SHP77 treated with DMSO at 0.1 percent for 48 hours (cell line): Measurements from ENCODE around the gene RPL35.
A peak's percentile ranks its signal among the peaks of the same experiment; 100 is the strongest.
"Not testable (repeated sequence)": the region's sequence is repeated elsewhere in the genome, so short reads cannot be mapped to it uniquely, and the experiment has no call there.

ENCODE experiments used
- DNase-seq: peaks from one replicate; lab custom pipeline; 2025; lab: John Stamatoyannopoulos, UW

The RPL35 gene

DNA sequence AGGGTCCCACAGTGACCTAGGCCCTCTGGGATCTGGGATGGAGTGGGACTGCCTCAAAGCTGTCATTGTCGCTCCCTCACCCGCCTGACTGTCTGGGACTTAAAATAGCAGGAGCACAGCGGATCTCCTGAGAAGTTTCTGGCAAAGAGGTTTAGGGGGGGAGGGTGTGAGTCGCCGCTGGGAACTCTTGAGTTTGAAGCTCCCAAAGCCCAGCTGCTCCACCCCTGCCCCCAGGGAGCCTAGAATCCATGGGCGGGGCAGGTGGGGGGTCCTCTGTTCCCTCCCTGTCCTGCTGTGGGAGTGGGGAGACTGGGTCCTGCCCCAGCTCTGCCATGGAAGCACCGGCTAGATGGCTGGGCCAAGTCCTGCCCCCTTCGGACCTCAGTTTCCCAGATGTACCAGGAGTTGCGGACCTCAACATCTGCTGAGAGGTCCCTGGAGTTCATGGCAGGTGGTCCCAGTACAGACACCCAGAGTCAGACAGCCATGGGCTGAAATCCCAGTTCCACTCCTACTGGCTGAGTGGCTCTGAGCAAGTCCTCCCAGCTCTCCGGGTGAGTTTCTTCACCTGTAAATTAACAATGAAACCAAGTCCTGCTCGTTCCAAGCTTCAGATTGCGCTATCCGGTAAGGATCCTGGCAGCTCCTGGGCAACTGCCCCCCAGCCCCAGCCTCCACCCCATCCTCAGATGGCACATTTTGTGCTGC, 9.5 kb downstream of the RPL35 start:
- DNase-seq = no peak

DNA sequence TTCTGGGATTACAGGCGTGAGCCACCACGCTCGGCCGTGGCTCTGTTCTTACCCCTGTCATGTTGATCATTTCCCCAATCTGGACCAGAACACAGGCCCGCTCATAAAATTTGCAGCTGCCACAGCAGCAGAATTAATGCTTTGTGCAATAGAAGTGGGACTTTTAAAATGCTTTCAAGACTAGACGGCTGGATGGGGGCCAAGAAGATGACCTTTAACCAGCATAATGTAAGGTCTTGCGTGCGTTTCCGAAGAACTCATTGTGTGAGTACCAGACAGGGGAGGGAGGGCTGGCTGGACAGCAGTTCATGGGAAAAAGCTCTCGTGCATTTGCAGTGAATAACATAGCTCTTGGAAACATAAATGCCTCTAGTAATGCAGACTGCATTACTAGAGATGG, 12.0 kb downstream of the RPL35 start:
- no peak for DNase-seq

DNA sequence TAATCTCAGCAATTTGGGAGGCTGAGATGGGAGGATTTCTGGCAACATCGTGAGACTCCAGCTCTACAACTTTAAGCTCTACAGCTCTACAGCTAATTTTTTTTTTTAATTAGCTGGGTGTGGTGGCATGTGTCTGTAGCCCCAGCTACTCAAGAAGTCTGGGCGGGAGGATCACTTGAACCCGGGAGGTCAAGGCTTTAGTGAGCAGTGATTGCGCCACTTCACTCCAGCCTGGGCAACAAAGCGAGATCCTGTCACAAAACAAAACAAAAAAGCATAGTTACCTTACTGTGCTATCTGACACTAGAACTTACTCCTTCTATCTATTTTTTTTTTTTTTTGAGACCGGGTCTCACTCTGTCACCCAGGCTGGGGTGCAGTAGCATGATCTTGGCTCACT, 14.8 kb downstream of the RPL35 start:
- no peak for DNase-seq

DNA sequence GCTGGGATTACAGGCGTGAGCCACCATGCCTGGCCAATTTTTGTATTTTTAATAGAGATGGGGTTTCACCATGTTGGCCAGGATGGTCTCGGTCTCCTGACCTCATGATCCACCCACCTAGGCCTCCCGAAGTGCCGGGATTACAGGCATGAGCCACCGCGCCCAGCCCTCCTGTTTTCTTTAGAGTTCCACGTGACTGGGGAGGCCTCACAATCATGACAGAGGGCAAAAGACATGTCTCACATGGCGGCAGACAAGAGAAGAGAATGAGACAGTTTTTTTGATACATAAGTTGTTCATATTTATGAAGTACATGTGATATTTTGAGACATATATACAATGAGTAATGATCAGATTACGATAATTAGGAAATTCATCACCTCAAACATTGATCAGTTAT, 15.3 kb downstream of the RPL35 start:
- DNase-seq = not testable (repeated sequence)

DNA sequence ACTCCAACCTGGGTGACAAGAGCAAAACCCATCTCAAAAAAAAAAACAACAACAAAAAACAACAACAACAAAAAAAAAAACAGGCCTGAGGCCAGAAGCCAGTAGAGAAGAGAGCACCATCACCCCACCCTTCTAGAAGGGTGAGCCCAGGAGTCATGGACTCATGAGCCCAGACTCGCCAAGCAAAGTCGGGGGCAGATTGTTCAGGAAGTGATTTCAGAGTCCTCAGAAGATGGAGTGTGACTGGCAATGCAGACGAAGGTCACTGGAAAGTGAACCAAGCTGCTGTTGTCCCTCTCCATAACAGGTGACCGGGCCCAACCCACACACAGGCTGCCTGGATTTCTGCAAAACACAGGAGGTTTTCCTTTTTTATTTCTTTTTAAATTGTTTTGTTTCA, 17.5 kb downstream of the RPL35 start:
- no peak for DNase-seq

DNA sequence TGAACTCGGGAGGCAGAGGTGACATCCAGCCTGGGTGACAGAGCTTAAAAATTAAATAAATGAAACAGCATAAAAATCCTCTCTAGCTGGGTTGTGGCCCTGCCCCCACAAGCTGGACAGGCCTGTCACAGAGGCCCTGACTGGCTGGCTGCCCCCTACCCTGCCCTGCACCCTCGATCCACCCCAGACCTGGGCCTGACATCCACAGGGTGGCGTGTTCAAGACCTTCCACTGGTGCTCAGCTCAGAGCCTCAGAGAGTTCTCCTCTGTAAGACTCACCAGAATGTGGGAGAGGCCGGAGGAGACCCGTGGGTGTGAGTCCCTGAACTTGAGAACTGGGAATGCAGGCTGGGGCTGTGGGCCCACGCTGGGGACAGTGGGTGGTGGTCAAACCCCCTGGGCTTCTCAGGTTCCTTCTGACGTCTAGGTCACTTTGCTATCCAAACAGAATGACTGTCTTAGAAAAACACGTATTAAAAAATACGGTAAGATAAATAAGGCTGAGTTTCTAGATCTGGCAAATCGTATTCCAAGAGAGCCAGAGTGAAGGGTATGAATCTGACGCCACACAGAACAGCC, 18.2 kb downstream of the RPL35 start:
- DNase-seq = no peak

DNA sequence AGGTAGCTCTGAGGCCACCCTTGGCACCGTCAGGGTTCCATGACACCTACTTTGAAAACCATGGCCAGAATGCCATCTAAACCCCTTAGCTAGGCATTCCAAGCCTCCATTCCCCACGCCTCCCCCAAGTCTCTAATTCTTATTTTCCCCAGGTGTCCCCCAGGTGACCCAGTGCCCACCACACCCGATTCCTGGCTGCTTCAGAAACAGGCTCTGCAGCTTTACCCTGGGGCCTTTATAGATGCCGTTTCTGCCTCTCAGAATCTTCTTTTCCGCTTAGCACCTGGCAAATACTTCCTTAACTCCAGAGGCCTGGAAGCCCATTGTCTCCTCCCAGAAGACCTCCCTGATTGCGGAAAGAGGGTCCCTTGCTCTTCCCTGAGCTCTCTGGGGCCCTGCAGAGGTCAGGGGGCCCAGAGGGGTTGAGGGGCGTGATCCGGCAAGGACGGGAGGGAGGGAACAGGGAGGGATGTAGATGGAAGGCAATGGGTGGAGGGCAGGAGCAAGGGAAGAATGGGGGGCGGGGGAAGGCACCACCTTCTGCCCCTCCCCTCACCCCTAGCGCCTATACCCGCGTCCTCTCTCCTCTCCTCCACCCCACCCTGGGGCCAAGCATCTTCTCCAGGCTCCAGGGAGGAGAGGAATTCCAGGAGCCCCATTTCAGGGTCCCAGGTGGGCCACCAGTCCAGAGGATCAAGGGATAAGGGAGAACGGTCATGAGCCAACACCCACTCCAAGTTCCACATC, 20.5 kb downstream of the RPL35 start:
- no peak for DNase-seq

DNA sequence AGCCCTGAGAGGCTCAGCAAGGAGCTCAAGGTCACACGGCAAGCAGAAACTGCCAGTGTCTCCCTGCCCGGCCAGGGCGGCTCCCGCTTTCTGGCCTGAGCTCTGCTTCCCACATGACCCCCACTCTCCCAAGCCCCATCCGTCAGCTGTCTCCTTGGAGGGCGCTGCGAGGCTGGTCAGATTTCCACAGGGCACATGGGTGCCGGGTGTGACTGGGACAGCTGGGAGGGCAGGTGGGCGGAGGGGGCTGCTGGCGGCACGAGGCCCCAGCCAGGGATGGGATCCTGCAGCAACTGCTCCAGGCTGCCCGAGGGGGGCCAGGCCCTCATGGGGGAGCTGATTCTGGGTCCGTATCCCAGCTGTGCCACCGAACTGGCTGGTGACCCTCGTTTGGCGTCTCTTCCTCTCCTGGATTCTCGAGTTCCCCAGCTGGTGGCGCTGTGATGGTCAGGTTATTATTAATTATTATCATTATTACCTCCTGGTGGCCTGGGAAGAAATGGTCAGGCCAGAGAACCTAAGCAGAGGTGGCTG, 21.4 kb downstream of the RPL35 start:
- DNase-seq = no peak

DNA sequence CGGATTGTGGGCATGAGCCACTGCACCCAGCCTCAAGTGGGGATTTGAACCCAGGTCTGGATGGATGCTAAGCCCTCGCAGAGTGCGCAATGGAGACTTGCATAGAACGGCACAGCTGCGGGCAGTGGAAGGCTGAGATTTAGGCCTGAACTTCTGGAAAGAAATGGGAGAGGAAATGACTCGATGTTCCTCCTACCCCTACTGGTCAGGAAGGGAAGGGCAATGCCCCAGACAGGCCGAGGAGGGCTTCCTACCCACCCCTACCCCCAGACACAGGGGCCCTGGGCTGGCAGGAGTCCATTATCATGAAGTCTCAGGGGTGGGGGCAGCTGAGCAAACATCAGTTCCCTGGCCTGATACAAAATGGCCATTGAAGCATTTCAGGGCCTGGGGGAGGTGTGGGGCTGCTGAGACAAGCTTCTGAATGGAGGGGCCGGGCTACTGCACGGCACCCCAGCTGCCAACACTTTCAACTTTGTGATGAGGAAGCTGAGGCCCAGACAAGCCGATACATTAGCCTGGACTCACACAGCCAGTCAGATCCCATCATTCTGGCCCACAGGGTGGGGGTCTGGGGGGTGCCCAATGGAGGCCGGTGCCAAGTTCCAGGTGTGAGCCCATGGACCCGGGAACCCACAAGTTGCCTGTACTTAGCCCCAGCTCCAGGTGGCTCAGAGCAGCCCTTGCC, 22.0 kb downstream of the RPL35 start:
- DNase-seq = peak; percentile 84

DNA sequence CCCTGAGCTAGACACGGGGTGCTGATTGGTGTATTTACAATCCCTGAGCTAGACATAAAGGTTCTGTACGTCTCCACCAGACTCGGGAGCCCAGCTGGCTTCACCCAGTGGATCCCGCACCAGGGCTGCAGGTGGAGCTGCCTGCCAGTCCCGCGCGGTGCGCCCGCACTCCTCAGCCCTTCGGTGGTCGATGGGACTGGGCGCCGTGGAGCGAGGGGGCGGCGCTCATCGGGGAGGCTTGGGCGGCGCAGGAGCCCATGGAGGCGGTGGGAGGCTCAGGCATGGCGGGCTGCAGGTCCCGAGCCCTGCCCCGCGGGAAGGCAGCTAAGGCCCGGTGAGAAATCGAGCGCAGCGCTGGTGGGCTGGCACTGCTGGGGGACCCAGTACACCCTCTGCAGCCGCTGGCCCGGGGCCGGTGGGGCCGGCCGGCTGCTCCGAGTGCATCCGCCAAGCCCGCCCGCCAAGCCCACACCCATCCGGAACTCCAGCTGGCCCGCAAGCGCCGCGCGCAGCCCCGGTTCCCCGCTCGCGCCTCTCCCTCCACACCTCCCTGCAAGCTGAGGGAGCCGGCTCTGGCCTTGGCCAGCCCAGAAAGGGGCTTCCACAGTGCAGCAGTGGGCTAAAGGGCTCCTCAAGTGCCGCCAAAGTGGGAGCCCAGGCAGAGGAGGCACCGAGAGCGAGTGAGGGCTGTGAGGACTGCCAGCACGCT, 23.0 kb downstream of the RPL35 start:
- DNase-seq = not testable (repeated sequence)

DNA sequence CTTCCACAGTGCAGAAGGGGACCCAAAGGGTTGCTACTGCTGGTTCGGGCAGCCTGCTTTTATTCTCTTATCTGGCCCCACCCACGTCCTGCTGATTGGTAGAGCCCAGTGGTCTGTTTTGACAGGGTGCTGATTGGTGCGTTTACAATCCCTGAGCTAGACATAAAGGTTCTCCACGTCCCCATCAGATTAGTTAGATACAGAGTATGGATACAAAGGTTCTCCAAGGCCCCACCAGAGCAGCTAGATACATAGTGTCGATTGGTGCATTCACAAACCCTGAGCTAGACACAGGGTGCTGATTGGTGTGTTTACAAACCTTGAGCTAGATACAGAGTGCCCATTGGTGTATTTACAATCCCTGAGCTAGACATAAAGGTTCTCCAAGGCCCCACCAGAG, 23.6 kb downstream of the RPL35 start:
- DNase-seq = not testable (repeated sequence)

DNA sequence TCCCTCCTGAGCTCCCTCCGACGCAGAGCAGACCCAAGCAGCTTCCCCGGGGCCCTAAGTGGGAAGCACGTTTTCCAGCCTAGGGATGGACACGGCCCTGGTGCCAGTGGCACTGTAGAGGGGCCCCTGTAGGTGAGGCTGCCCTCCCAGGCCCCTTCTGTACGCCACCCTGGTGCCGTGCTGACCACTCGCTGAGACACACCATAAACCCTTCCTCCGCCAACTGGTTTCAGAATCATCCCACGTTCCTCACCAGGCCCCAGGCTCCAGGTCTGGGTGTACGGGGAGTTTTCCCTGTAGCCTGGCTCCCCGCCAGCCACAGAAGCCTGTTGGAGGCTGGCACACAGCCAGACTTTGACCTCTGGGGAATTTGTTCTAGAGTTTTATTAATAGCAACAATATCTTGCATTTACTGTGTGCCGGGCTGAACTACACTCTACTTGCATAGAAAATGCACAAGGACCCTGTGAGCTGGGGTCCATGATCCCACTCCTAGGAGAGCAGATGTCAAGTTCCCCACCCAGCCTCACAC, 26.7 kb downstream of the RPL35 start:
- peak; percentile 72 for DNase-seq

DNA sequence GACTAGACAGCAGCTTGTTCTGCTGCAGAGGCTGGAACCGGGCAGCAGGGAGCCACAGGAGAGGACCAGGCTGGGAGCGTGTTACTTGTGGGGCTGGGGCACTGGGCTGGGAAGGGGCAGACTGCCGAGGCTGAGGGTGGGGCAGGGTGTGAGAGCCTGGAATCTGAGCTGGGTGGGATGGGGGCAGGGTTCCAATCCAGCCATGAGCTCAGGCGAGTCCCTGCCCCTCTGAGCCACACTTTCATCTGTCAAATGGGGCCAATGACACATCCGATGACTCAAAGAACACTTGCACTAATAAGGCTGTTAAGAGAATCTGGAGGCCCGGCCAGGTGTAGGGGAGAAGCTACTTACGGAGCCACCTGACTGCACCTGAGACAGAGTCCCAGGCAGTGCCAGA, 27.2 kb downstream of the RPL35 start:
- DNase-seq = no peak

DNA sequence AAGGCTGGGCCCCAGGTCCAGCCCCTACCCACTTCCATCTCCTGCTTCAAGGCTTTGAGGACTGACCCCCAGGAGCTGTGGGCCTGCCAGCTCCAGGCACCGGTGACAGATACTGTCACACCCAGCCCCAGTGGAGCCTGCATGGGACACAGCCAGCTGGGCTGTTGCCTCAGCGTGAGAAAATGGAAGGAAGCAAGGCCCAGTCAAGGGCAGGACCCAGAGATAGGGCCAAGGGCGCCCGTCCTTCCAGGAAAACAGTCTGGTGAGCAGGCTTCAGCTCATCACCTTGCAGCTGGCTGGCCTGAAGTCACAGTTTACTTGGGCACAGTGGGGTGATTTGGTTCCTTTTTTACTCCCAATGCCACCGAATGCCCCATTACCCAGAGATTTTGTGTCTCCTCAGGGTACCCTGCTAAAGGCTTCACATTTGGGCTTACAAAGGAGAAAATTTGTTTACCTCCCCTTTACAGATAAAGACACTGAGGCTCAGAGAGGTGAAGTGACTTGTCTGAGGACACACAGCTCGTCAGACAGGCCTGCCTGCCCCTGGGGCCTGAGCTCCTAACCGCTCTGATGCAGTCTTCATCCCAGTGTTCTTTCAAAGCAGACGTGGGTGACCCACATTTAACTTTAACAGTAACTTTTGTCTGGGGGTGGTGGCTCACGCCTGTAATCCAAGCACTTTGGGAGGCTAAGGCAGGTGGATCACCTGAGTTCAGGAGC, 30.0 kb downstream of the RPL35 start:
- DNase-seq = no peak

DNA sequence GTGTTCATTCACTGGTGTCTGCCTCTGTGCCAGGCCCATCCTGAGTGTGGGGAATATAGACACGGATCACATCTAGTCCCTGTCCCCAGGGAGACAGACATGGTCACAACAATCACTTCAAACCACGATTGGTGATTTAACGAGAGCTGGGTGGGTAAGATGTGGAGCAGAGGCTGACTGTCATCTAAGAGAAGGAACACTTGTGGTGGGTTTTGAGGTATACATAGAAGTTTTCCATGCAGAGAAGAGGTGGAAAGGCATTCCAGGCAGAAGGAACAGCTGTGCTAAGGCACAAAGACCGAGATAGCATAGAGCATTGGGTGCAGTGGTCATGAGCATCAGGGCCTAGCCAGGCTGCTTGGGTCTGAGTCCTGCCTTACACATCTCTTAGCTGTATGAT, 31.2 kb downstream of the RPL35 start:
- no peak for DNase-seq

DNA sequence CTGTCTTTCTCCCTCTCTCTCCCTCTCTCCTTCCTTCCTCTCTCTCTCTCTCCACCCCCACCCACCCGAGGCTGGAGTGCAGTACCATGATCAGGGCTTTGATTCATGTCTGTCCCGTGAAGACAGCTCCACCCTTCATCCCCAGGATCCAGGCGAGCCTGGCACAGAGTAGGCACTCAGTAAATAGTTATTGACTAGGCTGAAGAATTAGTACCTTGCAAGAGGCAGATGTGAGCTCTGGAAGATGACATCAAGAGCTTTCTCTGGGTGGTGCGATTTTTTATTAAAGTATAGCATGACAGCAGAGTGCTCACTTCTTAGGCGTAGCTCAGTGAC, 32.5 kb downstream of the RPL35 start:
- DNase-seq = no peak

DNA sequence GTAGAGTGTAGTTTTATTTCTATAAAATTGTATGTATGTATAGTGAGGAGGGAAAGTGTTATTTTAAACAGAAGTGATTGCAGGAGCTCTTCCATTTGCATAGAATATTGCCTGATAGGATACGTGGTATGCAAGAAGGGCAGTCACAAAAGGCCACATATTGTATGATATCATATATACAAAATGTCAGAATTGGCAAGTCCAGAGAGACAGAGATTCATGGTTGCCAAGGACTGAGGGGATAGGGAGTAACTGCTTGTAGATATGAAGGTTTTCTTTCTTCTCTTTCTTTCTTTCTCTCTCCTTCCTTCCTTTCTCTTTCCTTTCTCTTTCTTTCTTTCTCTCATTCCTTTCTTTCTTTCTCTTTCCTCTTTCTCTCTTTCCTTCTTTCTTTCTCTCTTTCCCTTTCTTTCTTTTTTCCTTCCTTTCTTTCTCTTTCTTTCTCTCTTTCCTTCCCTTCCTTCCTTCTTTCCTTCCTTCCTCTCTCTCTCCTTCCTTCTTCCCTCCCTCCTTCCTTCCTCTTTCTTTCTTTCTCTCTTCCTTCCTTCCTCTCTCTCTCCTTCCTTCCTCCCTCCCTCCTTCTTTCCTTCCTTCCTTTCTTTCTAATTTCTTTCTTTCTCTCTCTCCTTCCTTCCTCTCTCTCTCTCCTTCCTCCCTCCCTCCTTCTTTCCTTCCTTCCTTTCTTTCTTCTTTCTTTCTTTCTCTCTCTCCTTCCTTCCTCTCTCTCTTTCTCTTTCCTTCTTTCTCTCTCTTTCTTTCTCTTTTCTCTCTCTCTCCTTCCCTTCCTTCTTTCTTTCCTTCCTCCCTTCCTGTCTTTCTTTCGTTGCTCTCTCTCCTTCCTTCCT, 33.0 kb downstream of the RPL35 start:
- no peak for DNase-seq

DNA sequence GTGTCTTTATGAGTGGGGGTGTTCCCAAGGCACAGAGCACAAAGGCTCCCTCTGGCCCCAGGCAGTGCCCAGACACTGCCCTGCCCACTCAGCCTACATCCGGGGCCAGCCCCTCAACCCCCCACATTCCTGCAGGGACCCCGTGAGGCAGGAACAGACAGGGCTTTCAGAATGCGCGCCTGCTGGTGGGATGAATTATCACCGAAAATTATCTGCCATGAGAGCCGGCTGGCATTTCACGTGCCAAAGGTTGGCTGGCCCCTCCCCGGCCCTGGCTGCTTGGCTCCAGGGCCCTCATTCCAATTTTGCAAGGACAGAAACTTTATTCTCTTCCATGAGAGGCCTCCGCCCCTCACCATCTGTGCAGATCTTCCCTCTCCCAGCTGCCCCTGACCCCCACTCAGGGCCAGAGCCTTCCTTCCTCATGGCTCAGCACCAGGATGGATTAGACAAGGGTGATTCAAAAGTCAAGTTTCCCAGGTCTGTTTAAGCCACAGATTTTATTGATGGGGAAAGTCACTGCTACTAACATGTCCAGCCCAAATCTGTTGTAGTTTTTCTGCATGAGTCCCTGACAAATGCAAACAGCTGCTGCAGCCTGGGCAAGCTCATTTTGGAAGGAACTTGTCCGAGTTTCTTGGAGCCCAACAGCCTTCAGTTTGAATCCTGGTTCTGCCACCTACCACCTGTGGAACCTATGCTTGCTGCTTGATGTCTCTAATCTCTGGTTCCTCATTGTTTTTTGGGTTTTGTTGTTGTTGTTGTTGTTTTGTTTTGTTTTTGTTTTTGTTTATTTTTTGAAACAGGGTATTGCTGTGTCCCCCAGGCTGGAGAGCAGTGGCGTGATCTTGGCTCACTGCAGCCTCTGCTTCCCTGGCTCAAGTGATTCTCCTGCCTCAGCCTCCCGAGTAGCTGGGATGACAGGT, 40.8 kb downstream of the RPL35 start:
- no peak for DNase-seq
